Measurements from ENCODE around the gene CYFIP1.

CYFIP1 gene

GRCh38 chr15:22922003-22922402 lies 58.2 kb downstream of the CYFIP1 start:
- no peak overlapping the region for H3K4me3 Mint-ChIP-seq
- H3K27me3 Mint-ChIP-seq = no peaks in the 10 kb centered on the region
- no peak overlapping the region for H3K27ac Mint-ChIP-seq
- H3K9me3 Mint-ChIP-seq (ENCODE audit: low read depth) = no peaks in the 10 kb centered on the region
- H3K36me3 Mint-ChIP-seq = no peaks in the 10 kb centered on the region
- H3K4me1 Mint-ChIP-seq (ENCODE audit: low read depth) = no peaks in the 10 kb centered on the region

GRCh38 chr15:22919171-22919570 lies 61.0 kb downstream of the CYFIP1 start:
- Mint-ChIP-seq H3K4me1 (ENCODE audit: low read depth) (no peaks in the 10 kb centered on the region), H3K4me3 (no peak overlapping the region), H3K9me3 (ENCODE audit: low read depth) (no peaks in the 10 kb centered on the region), H3K36me3 (no peaks in the 10 kb centered on the region), H3K27me3 (no peaks in the 10 kb centered on the region), H3K27ac (no peak overlapping the region)

- H3K36me3 Mint-ChIP-seq = no peaks in the 10 kb centered on the region
- no peaks in the 10 kb centered on the region for H3K4me1 Mint-ChIP-seq (ENCODE audit: low read depth)
- no peaks in the 10 kb centered on the region for H3K9me3 Mint-ChIP-seq (ENCODE audit: low read depth)
- H3K4me3 Mint-ChIP-seq = no peak overlapping the region
- H3K27me3 Mint-ChIP-seq = no peaks in the 10 kb centered on the region
- H3K27ac Mint-ChIP-seq = no peak overlapping the region
These were observed 61.5 kb downstream of the CYFIP1 start for GRCh38 chr15:22918596-22919140.

- H3K4me3 Mint-ChIP-seq = no peak overlapping the region
- H3K9me3 Mint-ChIP-seq (ENCODE audit: low read depth) = no peaks in the 10 kb centered on the region
- H3K27me3 Mint-ChIP-seq = no peaks in the 10 kb centered on the region
- no peak overlapping the region for H3K27ac Mint-ChIP-seq
- no peaks in the 10 kb centered on the region for H3K4me1 Mint-ChIP-seq (ENCODE audit: low read depth)
- no peaks in the 10 kb centered on the region for H3K36me3 Mint-ChIP-seq
These were observed 62.1 kb downstream of the CYFIP1 start for GRCh38 chr15:22918056-22918455.

- Mint-ChIP-seq H3K4me1 (ENCODE audit: low read depth) (no peaks in the 10 kb centered on the region), H3K4me3 (no peak overlapping the region), H3K27me3 (no peaks in the 10 kb centered on the region), H3K27ac (no peak overlapping the region), H3K36me3 (no peaks in the 10 kb centered on the region), H3K9me3 (ENCODE audit: low read depth) (no peaks in the 10 kb centered on the region)
These were observed 62.6 kb downstream of the CYFIP1 start for GRCh38 chr15:22917556-22917955.

- Mint-ChIP-seq H3K27ac (no peak overlapping the region), H3K27me3 (no peaks in the 10 kb centered on the region), H3K36me3 (no peaks in the 10 kb centered on the region), H3K4me3 (no peak overlapping the region), H3K9me3 (ENCODE audit: low read depth) (no peaks in the 10 kb centered on the region), H3K4me1 (ENCODE audit: low read depth) (no peaks in the 10 kb centered on the region)
These were observed 63.4 kb downstream of the CYFIP1 start for GRCh38 chr15:22916606-22917350.

- no peaks in the 10 kb centered on the region for H3K9me3 Mint-ChIP-seq (ENCODE audit: low read depth)
- H3K4me1 Mint-ChIP-seq (ENCODE audit: low read depth) = no peaks in the 10 kb centered on the region
- no peak overlapping the region for H3K4me3 Mint-ChIP-seq
- no peaks in the 10 kb centered on the region for H3K36me3 Mint-ChIP-seq
- no peak overlapping the region for H3K27ac Mint-ChIP-seq
- no peaks in the 10 kb centered on the region for H3K27me3 Mint-ChIP-seq
These were observed 64.2 kb downstream of the CYFIP1 start for GRCh38 chr15:22915866-22916515.

GRCh38 chr15:22913646-22914380 lies 66.4 kb downstream of the CYFIP1 start:
- H3K4me1 Mint-ChIP-seq (ENCODE audit: low read depth) = no peaks in the 10 kb centered on the region
- no peak overlapping the region for H3K27ac Mint-ChIP-seq
- H3K27me3 Mint-ChIP-seq = no peaks in the 10 kb centered on the region
- H3K9me3 Mint-ChIP-seq (ENCODE audit: low read depth) = no peaks in the 10 kb centered on the region
- H3K4me3 Mint-ChIP-seq = no peak overlapping the region
- peaks cover 2% of the 10 kb centered on the region for H3K36me3 Mint-ChIP-seq

- no peak overlapping the region for H3K4me3 Mint-ChIP-seq
- peaks cover 9% of the 10 kb centered on the region for H3K36me3 Mint-ChIP-seq
- H3K27ac Mint-ChIP-seq = no peak overlapping the region
These were observed 67.9 kb downstream of the CYFIP1 start for GRCh38 chr15:22912256-22912655.

GRCh38 chr15:22911306-22911705 lies 68.9 kb downstream of the CYFIP1 start:
- Mint-ChIP-seq H3K27me3 (no peaks in the 10 kb centered on the region), H3K9me3 (ENCODE audit: low read depth) (no peaks in the 10 kb centered on the region), H3K4me1 (ENCODE audit: low read depth) (no peaks in the 10 kb centered on the region), H3K27ac (no peak overlapping the region), H3K4me3 (no peak overlapping the region), H3K36me3 (peaks cover 9% of the 10 kb centered on the region)

More at GRCh38 chr15:22912256-22912655, 67.9 kb downstream of the CYFIP1 start:
- Mint-ChIP-seq H3K9me3 (ENCODE audit: low read depth) (no peaks in the 10 kb centered on the region), H3K27me3 (no peaks in the 10 kb centered on the region), H3K4me1 (ENCODE audit: low read depth) (no peaks in the 10 kb centered on the region)

- Mint-ChIP-seq H3K27me3 (no peaks in the 10 kb centered on the region), H3K36me3 (peaks cover 9% of the 10 kb centered on the region), H3K27ac (no peak overlapping the region), H3K4me3 (no peak overlapping the region), H3K4me1 (ENCODE audit: low read depth) (no peaks in the 10 kb centered on the region), H3K9me3 (ENCODE audit: low read depth) (no peaks in the 10 kb centered on the region)
These were observed 71.3 kb downstream of the CYFIP1 start for GRCh38 chr15:22908830-22909229.

- Mint-ChIP-seq H3K4me1 (ENCODE audit: low read depth) (no peaks in the 10 kb centered on the region), H3K27me3 (no peaks in the 10 kb centered on the region), H3K27ac (no peak overlapping the region), H3K4me3 (no peak overlapping the region), H3K36me3 (peaks cover 9% of the 10 kb centered on the region), H3K9me3 (ENCODE audit: low read depth) (no peaks in the 10 kb centered on the region)
These were observed 72.8 kb downstream of the CYFIP1 start for GRCh38 chr15:22907161-22907950.

- Mint-ChIP-seq H3K9me3 (ENCODE audit: low read depth) (no peaks in the 10 kb centered on the region), H3K27ac (no peak overlapping the region), H3K27me3 (no peaks in the 10 kb centered on the region), H3K4me3 (no peak overlapping the region), H3K4me1 (ENCODE audit: low read depth) (no peaks in the 10 kb centered on the region), H3K36me3 (peaks cover 9% of the 10 kb centered on the region)
These were observed 75.4 kb downstream of the CYFIP1 start for GRCh38 chr15:22904736-22905135.

GRCh38 chr15:22903961-22904534 lies 76.1 kb downstream of the CYFIP1 start:
- no peaks in the 10 kb centered on the region for H3K27me3 Mint-ChIP-seq
- no peaks in the 10 kb centered on the region for H3K4me1 Mint-ChIP-seq (ENCODE audit: low read depth)
- H3K36me3 Mint-ChIP-seq = peaks cover 9% of the 10 kb centered on the region
- no peak overlapping the region for H3K27ac Mint-ChIP-seq
- no peak overlapping the region for H3K4me3 Mint-ChIP-seq
- no peaks in the 10 kb centered on the region for H3K9me3 Mint-ChIP-seq (ENCODE audit: low read depth)
